Common myeloid progenitor, CD34-positive (primary cell): Measurements from ENCODE around the gene MNT.

ENCODE experiments used
- CTCF ChIA-PET: fragments of 350-600 bp; sonication (Branson Sonifier 250); formaldehyde crosslinking; loops from one replicate; lab custom pipeline; 2021; ENCODE audit warnings: antibody characterized with exemption; lab: Charles Lee
- POLR2A ChIA-PET: fragments of 350-600 bp; sonication (Branson Sonifier 250); formaldehyde crosslinking; loops from one replicate; lab custom pipeline; 2021; ENCODE audit warnings: antibody characterized with exemption; lab: Charles Lee
- DNase-seq, 3 donors: peaks; one replicate each; pipeline versions ENCODE4 v3.0.0 to v3.0.0-alpha.2; 2013
- H3K27ac ChIP-seq, 2 experiments: 1 replicate in 1 of 2; 2 replicates in 1 of 2; pipeline ENCODE4 v1.7.0; 2013; ENCODE audit warnings: inconsistent platforms in 2 of 2, low read length in 2 of 2, mild to moderate bottlenecking in 2 of 2, low read depth in 1 of 2, moderate library complexity in 1 of 2; ENCODE audit not compliant: severe bottlenecking in 2 of 2, insufficient read depth in 1 of 2, poor library complexity in 1 of 2
- H3K27me3 ChIP-seq, 5 experiments: replicated peaks in 2 of 5; 1 replicate in 3 of 5; 2 replicates in 2 of 5; pipeline versions ENCODE4 v1.6.1 to v1.7.0; 2013; ENCODE audit warnings: low read length in 4 of 5, mild to moderate bottlenecking in 2 of 5, moderate library complexity in 2 of 5, inconsistent platforms in 1 of 5; ENCODE audit not compliant: insufficient read depth in 5 of 5, control insufficient read depth in 4 of 5
- H3K36me3 ChIP-seq, 4 experiments: 1 replicate in 2 of 4; 2 replicates in 2 of 4; pipeline versions ENCODE4 v1.6.1 to v1.7.0; 2013; ENCODE audit warnings: low read length in 3 of 4, control low read depth in 1 of 4, mild to moderate bottlenecking in 1 of 4; ENCODE audit not compliant: control insufficient read depth in 4 of 4, insufficient read depth in 4 of 4
- H3K4me1 ChIP-seq, 4 experiments: 1 replicate in 3 of 4; 2 replicates in 1 of 4; pipeline versions ENCODE4 v1.6.1 to v1.7.1; 2013; ENCODE audit warnings: low read length in 3 of 4, mild to moderate bottlenecking in 3 of 4, control low read depth in 1 of 4, inconsistent platforms in 1 of 4, moderate library complexity in 1 of 4; ENCODE audit not compliant: control insufficient read depth in 4 of 4, insufficient read depth in 4 of 4; ENCODE audit errors: control extremely low read depth in 1 of 4
- H3K4me3 ChIP-seq, 7 experiments: 1 replicate in 4 of 7; 2 replicates in 3 of 7; pipeline versions ENCODE4 v1.5.1 to v1.7.0; 2013; ENCODE audit warnings: mild to moderate bottlenecking in 7 of 7, low read length in 6 of 7, moderate library complexity in 6 of 7, inconsistent platforms in 2 of 7, low read depth in 2 of 7, control low read depth in 1 of 7; ENCODE audit not compliant: insufficient read depth in 4 of 7, control insufficient read depth in 1 of 7; ENCODE audit errors: extremely low read depth in 1 of 7
- H3K9me3 ChIP-seq, 5 experiments: 1 replicate in 4 of 5; 2 replicates in 1 of 5; pipeline versions ENCODE4 v1.6.1 to v1.7.1; 2013; ENCODE audit warnings: low read length in 4 of 5, mild to moderate bottlenecking in 2 of 5, inconsistent platforms in 1 of 5, low read depth in 1 of 5, moderate library complexity in 1 of 5; ENCODE audit not compliant: control insufficient read depth in 4 of 5, insufficient read depth in 2 of 5; ENCODE audit errors: control extremely low read depth in 1 of 5
- WGBS: methylation state at CpG from one replicate; pipeline ENCODE4 v1.1.5; 2013; ENCODE audit not compliant: insufficient coverage; 5-methylcytosine and 5-hydroxymethylcytosine counted together

MNT gene

DNA sequence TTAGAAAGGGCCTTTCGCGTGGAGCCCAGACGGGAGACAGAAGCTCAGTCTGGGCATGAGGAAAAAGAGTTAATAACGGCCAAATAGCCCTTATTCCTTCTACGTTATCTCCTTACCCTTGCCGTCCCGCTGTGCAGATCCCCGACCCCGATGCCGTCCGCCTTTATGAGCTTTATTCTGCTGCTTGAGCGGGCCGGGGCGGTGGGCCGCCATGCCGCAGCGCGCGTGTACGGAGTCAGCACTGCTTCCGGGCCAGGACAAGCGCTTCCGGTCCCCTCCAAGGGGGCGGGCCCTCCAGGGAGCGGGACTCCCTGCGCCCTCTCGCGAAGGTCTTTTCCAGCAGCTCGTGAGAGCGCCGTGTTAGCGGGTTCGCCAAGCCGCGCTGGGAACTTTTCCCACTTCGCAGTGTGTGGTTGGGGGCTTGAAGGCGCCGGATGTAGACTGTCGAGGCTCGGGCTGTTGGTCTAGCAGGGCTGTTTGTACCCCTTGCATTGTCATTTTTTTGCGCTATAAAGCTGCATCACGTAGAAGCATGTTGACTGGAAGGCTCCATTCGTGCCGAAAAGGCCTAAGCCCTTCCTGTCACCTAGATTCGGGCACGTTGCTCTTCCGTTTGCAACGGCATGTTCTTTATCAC lies 64.5 kb downstream of the MNT start, which contains the start of gene TSR1:
TSS of gene TSR1 (minus strand) at position 243 of the 637 bp plus-strand sequence. CDS start at position 213, 30 bp downstream.
- Histone ChIP-seq H3K4me1 (peaks cover 9 to 30% (median 28%) of the 10 kb centered on the region in 4 experiments), H3K36me3 (peaks cover 18 to 44% (median 29%) of the 10 kb centered on the region in 4 experiments), H3K27ac (peak within 1 kb of the TSS; percentile 35 to 83), H3K4me3 (peak within 1 kb of the TSS; percentile 89 to 99 (median 96)), H3K9me3 (no peaks in the 10 kb centered on the region), H3K27me3 (no peaks in the 10 kb centered on the region)
- ChIA-PET POLR2A (interaction anchor here (0.6 to 1.0 kb wide), 4 partner anchors 12 to 120 kb away, joined by 3 to 6 read pairs (median 4); partner anchors contain the start of genes SMG6 and SRR), CTCF (interaction anchor here (1.1 to 4.2 kb wide), 5 partner anchors 12 to 80 kb away, joined by 3 to 20 read pairs (median 4); no protein-coding TSS in a partner anchor)
- peak; percentile 81 to 88 (median 86) for DNase-seq
- WGBS, result under 1% methylated on average over 48 of the region's 48 CpGs

DNA sequence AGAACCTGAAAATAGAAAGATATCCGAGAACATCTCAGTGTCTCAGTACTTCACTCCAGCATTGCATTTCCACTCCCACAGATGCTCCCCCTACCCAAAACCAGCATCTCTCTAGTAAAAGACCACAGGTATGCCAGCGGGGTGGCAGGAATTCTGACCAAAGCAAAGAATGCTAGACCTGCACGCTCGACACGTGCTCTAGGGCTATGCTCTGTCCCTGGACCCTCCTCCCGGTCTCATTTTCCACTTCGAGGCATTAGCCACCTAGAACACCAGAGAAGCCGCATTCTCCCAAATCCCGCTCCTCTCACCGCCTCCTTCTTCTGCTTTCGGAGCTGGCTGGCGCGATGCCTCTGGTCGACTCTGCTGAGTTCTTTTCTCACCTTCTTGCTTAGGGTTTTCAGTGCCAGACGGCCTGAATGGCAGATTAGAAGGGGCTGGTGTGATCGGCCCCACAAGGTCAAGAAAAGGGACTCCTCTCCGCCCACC lies 65.1 kb downstream of the MNT start:
- H3K27me3 ChIP-seq, result no peaks in the 10 kb centered on the region
- H3K27ac ChIP-seq, result peak overlapping the region; percentile 35 to 83
- DNase-seq, result peak in 1 of 3 donors; percentile 6
- ChIA-PET POLR2A (interaction anchor here (0.6 to 1.0 kb wide), 4 partner anchors 13 to 150 kb away, joined by 3 to 6 read pairs (median 4); partner anchors contain the start of genes SMG6 and SRR), CTCF (interaction anchor here (1.4 to 4.2 kb wide), 4 partner anchors 13 to 80 kb away, joined by 4 to 20 read pairs (median 5); no protein-coding TSS in a partner anchor)
- H3K9me3 ChIP-seq, result no peaks in the 10 kb centered on the region
- WGBS, result 3% methylated on average over 9 of the region's 17 CpGs
- H3K36me3 ChIP-seq, result peaks cover 19 to 46% (median 34%) of the 10 kb centered on the region in 4 experiments
- peak overlapping the region; percentile 89 to 99 (median 96) for H3K4me3 ChIP-seq
- peaks cover 9 to 30% (median 28%) of the 10 kb centered on the region in 4 experiments for H3K4me1 ChIP-seq
